Adrenal gland (tissue), 19 donors: ENCODE data around the gene SMIM5. TPM values are rescaled to one million over a fixed set of nuclear protein-coding genes. Genes with fewer than 3 reads are reported as not detected.

ENCODE experiments used
- DNase-seq, 7 donors: peaks; one replicate each; pipeline ENCODE4 v3.0.0-alpha.2; 2019 to 2020
- H3K27ac ChIP-seq, 5 donors: fragments of 200-600 bp; sonication (generic) in 4 of 5; 1 replicate in 3 of 5; 2 replicates in 2 of 5; pipeline versions ENCODE4 v1.5.1 to v1.8.0; 2016 to 2020; ENCODE audit warnings: mild to moderate bottlenecking in 1 of 5
- H3K27me3 ChIP-seq: fragments of 200-600 bp; 2 replicates; pipeline ENCODE4 v1.8.0; 2021
- H3K36me3 ChIP-seq, 2 donors: fragments of 200-600 bp; replicated peaks in 1 of 2; 1 replicate in 1 of 2; 2 replicates in 1 of 2; pipeline versions ENCODE4 v1.5.1 to v1.8.0; 2018 to 2022
- H3K4me1 ChIP-seq, 2 donors: fragments of 200-600 bp; replicated peaks in 1 of 2; 1 replicate in 1 of 2; 2 replicates in 1 of 2; pipeline versions ENCODE4 v1.5.1 to v1.8.0; 2018 to 2021
- H3K4me3 ChIP-seq, 4 donors: fragments of 200-600 bp; sonication (generic) in 3 of 4; one replicate each; pipeline ENCODE4 v1.5.1; 2016 to 2018
- H3K9me3 ChIP-seq, 3 donors: fragments of 200-600 bp; sonication (generic) in 1 of 3; replicated peaks in 1 of 3; 1 replicate in 2 of 3; 2 replicates in 1 of 3; pipeline versions ENCODE4 v1.5.1 to v1.8.0; 2016 to 2021
- CTCF ChIP-seq, 6 experiments: fragments of 450-650 bp in 4 of 6; fragments of 200-600 bp in 2 of 6; sonication (generic) in 1 of 6; IDR thresholded peaks; 1 replicate in 5 of 6; 2 replicates in 1 of 6; pipeline versions ENCODE4 v1.5.1 to v1.8.0; 2016 to 2021; ENCODE audit warnings: antibody characterized with exemption in 6 of 6, mild to moderate bottlenecking in 2 of 6, moderate library complexity in 1 of 6
- POLR2A ChIP-seq, 2 donors: fragments of 450-650 bp; IDR thresholded peaks; one replicate each; pipeline ENCODE4 v1.6.1; 2017; ENCODE audit warnings: antibody characterized with exemption in 2 of 2, mild to moderate bottlenecking in 2 of 2, moderate library complexity in 1 of 2
- WGBS, 4 donors: extraction: QIAGEN DNeasy Blood & Tissue Kit in 2 of 4; methylation state at CpG; one replicate each; pipeline versions ENCODE4 v1.1.5 to v1.1.7; 2013 to 2017; 5-methylcytosine and 5-hydroxymethylcytosine counted together
- intact Hi-C, 2 donors: fragments of 100-400 bp; cut with DNase I; formaldehyde crosslinking; loops; one replicate each; pipeline versions ENCODE4 v1.14.1 to v1.15.0; 2022 to 2023
- long read RNA-seq, 10 donors: library from polyadenylated mRNA in 3 of 10; unstranded in 2 of 10; stranded (forward) in 1 of 10; transcript quantifications; one replicate each; pipeline ENCODE4 v2.0.0 and lab custom pipeline, GENCODE V29; 2021 to 2026
- polyA plus RNA-seq, 3 donors: library from polyadenylated mRNA; stranded (reverse); fragments of 200-250 nt in 2 of 3; fragments of 350-450 nt in 1 of 3; fragmentation: Illumina TruSeq in 1 of 3; extraction: RNeasy Lipid Tissue Mini Kit (QIAGEN cat#74804) in 1 of 3; gene quantifications; one replicate each; pipeline ENCODE4 v1.2.3, GENCODE V29; 2013 to 2014
- total RNA-seq, 9 donors: library from RNA; depleted of rRNA in 4 of 9; stranded (reverse); fragments of >200 nt in 4 of 9; fragments of 120-200 nt in 1 of 9; fragmentation: NEBNext Ultra II Directional in 1 of 9; extraction: Animal tissue kit (Norgen Biotek cat#: 25700) in 1 of 9; gene quantifications; one replicate each; pipeline versions ENCODE4 v1.1.0 to v1.2.4, GENCODE V29; 2013 to 2023
- donor health status: healthy with polysubstance abuse.
- donor health status: Bipolar disorder and iron deficiency.
- donor health status: DM: yes; HTN: yes; CAD: no.
- donor health status: DM: no; HTN: no; CAD: no.
- donor health status: DM: no; HTN: no; CAD: no.
- donor health status: DM: yes; HTN: yes; CAD: no.

SMIM5 gene, protein sequence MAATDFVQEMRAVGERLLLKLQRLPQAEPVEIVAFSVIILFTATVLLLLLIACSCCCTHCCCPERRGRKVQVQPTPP
- total RNA-seq (1 to 10 TPM in 1 of 9 donors, under 1 TPM in 4, not detected in 4; 0.17 to 1.1 (median 0.55) TPM), polyA plus RNA-seq (1 to 10 TPM in 2 of 3 donors, under 1 TPM in 1; 0.13 to 2.6 (median 1.7) TPM)
- long read RNA-seq, donor 1 = 0 reads
- long read RNA-seq, donor 2, partial matches to known transcripts = 12 of 12 reads
- long read RNA-seq, donor 2, other reads (novel, unspliced or antisense) = 0 of 12 reads
- long read RNA-seq, donor 3 = 0 reads
- long read RNA-seq, donor 4 = 0 reads
- long read RNA-seq, donor 5 = 0 reads
- long read RNA-seq, donor 6, partial matches to known transcripts = 0 of 2 reads
- long read RNA-seq, donor 6, other reads (novel, unspliced or antisense) = 1 of 2 reads
- long read RNA-seq, donor 7, partial matches to known transcripts = 0 of 1 reads
- long read RNA-seq, donor 7, other reads (novel, unspliced or antisense) = 0 of 1 reads
- long read RNA-seq, donor 8, partial matches to known transcripts = 0 of 1 reads
- long read RNA-seq, donor 8, other reads (novel, unspliced or antisense) = 0 of 1 reads
- long read RNA-seq, donor 9, partial matches to known transcripts = 0 of 1 reads
- long read RNA-seq, donor 9, other reads (novel, unspliced or antisense) = 0 of 1 reads
- long read RNA-seq, donor 10 = 0 reads

- H3K36me3 ChIP-seq = no peaks in the 10 kb centered on the region
- DNase-seq = peak; percentile 85 to 96 (median 91)
- H3K4me3 ChIP-seq = no peak within 1 kb of the TSS
- intact Hi-C loops = loop anchor here in 1 of 2 donors (5.0 kb wide), 1 partner anchor 114 kb away; no protein-coding TSS in a partner anchor
- peaks cover 14 to 18% of the 10 kb centered on the region in 2 donors for H3K4me1 ChIP-seq
- peak; percentile 81 to 99 (median 92) for TF ChIP-seq CTCF (IDR thresholded peaks at IDR 0.05)
- TF ChIP-seq POLR2A (IDR thresholded peaks at IDR 0.05) = no peak
- peak within 1 kb of the TSS in 4 of 5 donors; percentile 51 to 80 (median 70) for H3K27ac ChIP-seq
- no peaks in the 10 kb centered on the region for H3K27me3 ChIP-seq
- WGBS, 4 donors = 9 to 60% (median 16%) methylated on average over 2 to 19 of the region's 19 CpGs
- H3K9me3 ChIP-seq = no peaks in the 10 kb centered on the region
Observed at GRCh38 chr17:75632863-75633485, at the start of gene SMIM5. TSS of gene SMIM5 (plus strand) at chr17:75633434. CDS start at chr17:75640202, 6,768 bp downstream.

DNA sequence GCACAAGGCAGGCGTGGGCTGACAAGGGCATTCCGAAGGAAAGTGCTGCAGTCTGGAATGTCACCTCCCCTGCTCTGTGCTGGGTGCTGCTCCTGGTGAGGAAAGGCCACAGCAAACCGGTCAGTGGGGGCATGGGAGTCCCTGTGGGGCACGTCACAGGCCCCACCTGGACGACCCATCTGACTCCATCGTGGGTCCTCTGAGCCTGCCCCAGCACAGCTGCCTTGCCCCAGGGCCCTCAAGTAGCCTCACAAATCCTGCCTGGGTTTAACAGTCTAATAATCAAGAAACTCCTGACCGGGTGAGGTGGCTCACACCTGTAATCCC, 48.4 kb upstream of the SMIM5 start:
- no peaks in the 10 kb centered on the region for H3K36me3 ChIP-seq
- TF ChIP-seq POLR2A (IDR thresholded peaks at IDR 0.05) = no peak
- TF ChIP-seq CTCF (IDR thresholded peaks at IDR 0.05) = no peak
- H3K4me1 ChIP-seq = peaks cover 0 to 8% of the 10 kb centered on the region in 2 donors
- H3K4me3 ChIP-seq = no peak overlapping the region
- no peak overlapping the region for H3K27ac ChIP-seq
- 72 to 91% (median 89%) methylated on average over 2 to 7 of the region's 7 CpGs for WGBS, 4 donors
- no peaks in the 10 kb centered on the region for H3K9me3 ChIP-seq
- intact Hi-C loops = loop anchor here in 1 of 2 donors (5.0 kb wide), 1 partner anchor 58 kb away; the partner anchor contains the start of gene LLGL2
- no peaks in the 10 kb centered on the region for H3K27me3 ChIP-seq
- DNase-seq = no peak

DNA sequence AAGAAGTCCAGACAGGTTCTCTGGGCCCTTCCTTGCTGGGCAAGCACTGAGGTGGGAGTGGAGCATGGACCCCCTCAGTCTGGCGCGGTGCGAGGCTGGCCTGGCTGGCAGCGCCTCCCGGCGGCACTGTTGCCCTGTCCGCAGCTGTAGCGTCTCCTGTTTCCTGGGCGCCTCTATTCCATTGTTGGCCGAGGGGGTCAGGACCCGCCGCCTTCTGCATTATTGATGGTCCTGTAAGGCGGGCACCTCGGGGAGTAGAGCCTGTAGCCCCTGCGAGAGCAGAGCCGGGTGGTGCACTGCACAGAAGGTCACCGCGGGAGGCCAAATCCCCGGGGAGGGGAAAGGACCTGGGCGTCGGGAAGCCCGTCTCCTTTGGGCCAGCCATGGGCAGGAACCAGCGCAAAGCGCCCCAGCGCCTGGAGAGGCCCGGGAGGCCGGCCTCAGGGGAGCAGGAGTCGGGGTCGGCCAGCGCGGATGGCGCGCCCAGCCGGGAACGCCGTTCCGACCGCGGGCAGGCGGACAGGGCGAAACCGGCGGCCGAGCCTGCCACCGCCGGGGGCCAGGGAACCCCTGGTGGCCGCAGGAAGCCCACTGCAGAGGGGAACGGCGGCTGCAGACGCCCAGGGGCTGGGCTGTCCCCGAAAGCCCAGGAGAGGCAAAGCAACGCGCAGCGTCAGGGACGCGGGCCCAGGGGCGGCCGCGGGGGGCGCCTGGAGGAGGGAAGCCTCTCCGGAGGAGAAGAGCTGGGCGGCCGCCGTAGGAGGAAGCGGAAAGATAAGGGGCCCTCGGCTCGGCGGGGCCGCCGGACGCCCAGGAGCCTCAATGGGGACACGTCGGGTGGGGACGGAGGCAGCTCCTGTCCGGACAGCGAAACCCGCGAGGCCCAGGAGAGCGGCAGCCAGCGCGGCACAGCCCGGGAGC, 45.3 kb upstream of the SMIM5 start, which contains the start of gene MYO15B:
Gene MYO15B (plus strand): TSS at position 126 of the 921 bp plus-strand sequence. CDS start 258 bp downstream, at position 384.
- peak within 1 kb of the TSS in 2 of 4 donors; percentile 27 to 78 for H3K4me3 ChIP-seq
- no peaks in the 10 kb centered on the region for H3K9me3 ChIP-seq
- 16 to 22% (median 18%) methylated on average over 45 to 82 of the region's 82 CpGs for WGBS, 4 donors
- peaks cover 0 to 10% of the 10 kb centered on the region in 2 donors for H3K4me1 ChIP-seq
- H3K36me3 ChIP-seq = no peaks in the 10 kb centered on the region
- no peaks in the 10 kb centered on the region for H3K27me3 ChIP-seq
- intact Hi-C loops = loop anchor here in 1 of 2 donors (5.0 kb wide), 1 partner anchor 61 kb away; the partner anchor contains the start of gene LLGL2
- DNase-seq = peak; percentile 38 to 61 (median 49)
- peak in 3 of 6 experiments; percentile 17 to 57 (median 26) for TF ChIP-seq CTCF (IDR thresholded peaks at IDR 0.05)
- no peak for TF ChIP-seq POLR2A (IDR thresholded peaks at IDR 0.05)
- H3K27ac ChIP-seq = peak within 1 kb of the TSS in 4 of 5 donors; percentile 78 to 95 (median 85)
